Transverse colon (tissue), 4 donors: ENCODE results near the gene PRIM2.
"Not testable (repeated sequence)": the region's sequence is repeated elsewhere in the genome, so short reads cannot be mapped to it uniquely, and the experiment has no call there.

Experiments used
- CTCF ChIP-seq, 5 experiments: fragments of 200-600 bp in 3 of 5; fragments of 450-650 bp in 2 of 5; sonication (generic) in 3 of 5; IDR thresholded peaks; 1 replicate in 2 of 5; 2 replicates in 3 of 5; pipeline ENCODE4 v1.5.1; 2016 to 2017; ENCODE audit warnings: antibody characterized with exemption in 5 of 5, inconsistent platforms in 3 of 5, mild to moderate bottlenecking in 2 of 5, moderate library complexity in 1 of 5
- EP300 ChIP-seq: sonication (generic); formaldehyde crosslinking; IDR thresholded peaks from one replicate; pipeline ENCODE4 v1.6.1; 2017; ENCODE audit warnings: antibody characterized with exemption, low read depth
- POLR2A ChIP-seq: fragments of 450-650 bp; IDR thresholded peaks from one replicate; pipeline ENCODE4 v1.6.1; 2016; ENCODE audit warnings: antibody characterized with exemption, mild to moderate bottlenecking, moderate library complexity
- POLR2AphosphoS5 ChIP-seq, 3 donors: sonication (generic); formaldehyde crosslinking; IDR thresholded peaks; one replicate each; pipeline ENCODE4 v1.6.1; 2016; ENCODE audit warnings: antibody characterized with exemption in 3 of 3

GRCh38 chr6:57559170-57559569, 241.7 kb downstream of the PRIM2 start:
- not testable (repeated sequence) for TF ChIP-seq POLR2A; CTCF (IDR thresholded peaks at IDR 0.05); POLR2AphosphoS5 (IDR thresholded peaks at IDR 0.05); EP300
